GM23248 (cell line): ENCODE measurements around the gene PLCG1. TPM values are rescaled to one million over a fixed set of nuclear protein-coding genes. Genes with fewer than 3 reads are reported as not detected.

Experiments used
- DNase-seq: peaks from one replicate; pipeline ENCODE4 v3.0.0-alpha.2; 2015
- H2AFZ ChIP-seq: fragments of 200-600 bp; sonication (generic); 2 replicates; pipeline ENCODE4 v1.6.1; 2016; ENCODE audit warnings: antibody characterized with exemption
- H3F3A ChIP-seq: fragments of 200-600 bp; sonication (generic); 2 replicates; pipeline ENCODE4 v1.6.1; 2016; ENCODE audit warnings: mild to moderate bottlenecking, antibody characterized with exemption, mixed run types; ENCODE audit not compliant: insufficient read depth
- H3K27ac ChIP-seq: fragments of 200-600 bp; sonication (generic); 2 replicates; pipeline ENCODE4 v1.5.1; 2016; ENCODE audit warnings: mild to moderate bottlenecking
- H3K27me3 ChIP-seq: fragments of 200-600 bp; sonication (generic); replicated peaks from 2 replicates; pipeline ENCODE4 v1.6.1; 2016; ENCODE audit warnings: mild to moderate bottlenecking; ENCODE audit not compliant: insufficient read depth
- H3K36me3 ChIP-seq: fragments of 200-600 bp; sonication (generic); 2 replicates; pipeline ENCODE4 v1.6.1; 2016; ENCODE audit warnings: low read depth, mild to moderate bottlenecking
- H3K4me1 ChIP-seq: fragments of 200-600 bp; sonication (generic); 2 replicates; pipeline ENCODE4 v1.6.1; 2016; ENCODE audit warnings: mild to moderate bottlenecking; ENCODE audit not compliant: insufficient read depth
- H3K4me2 ChIP-seq: fragments of 200-600 bp; sonication (generic); one replicate; pipeline ENCODE4 v1.6.1; 2016; ENCODE audit warnings: mild to moderate bottlenecking; ENCODE audit not compliant: unreplicated experiment
- H3K4me3 ChIP-seq: fragments of 200-600 bp; sonication (generic); 2 replicates; pipeline ENCODE4 v1.5.1; 2016; ENCODE audit warnings: mild to moderate bottlenecking
- H3K79me2 ChIP-seq: fragments of 200-600 bp; sonication (generic); 2 replicates; pipeline ENCODE4 v1.6.1; 2016; ENCODE audit warnings: mild to moderate bottlenecking; ENCODE audit not compliant: insufficient read depth
- H3K9ac ChIP-seq: fragments of 200-600 bp; sonication (generic); 2 replicates; pipeline ENCODE4 v1.6.1; 2016; ENCODE audit warnings: mild to moderate bottlenecking
- H3K9me2 ChIP-seq: fragments of 200-600 bp; sonication (generic); 2 replicates; pipeline ENCODE4 v1.6.1; 2016; ENCODE audit warnings: mixed run types, mild to moderate bottlenecking, moderate library complexity; ENCODE audit not compliant: insufficient read depth
- H3K9me3 ChIP-seq: fragments of 200-600 bp; sonication (generic); one replicate; pipeline ENCODE4 v1.6.1; 2017; ENCODE audit warnings: low read depth
- H4K20me1 ChIP-seq: fragments of 200-600 bp; sonication (generic); 2 replicates; pipeline ENCODE4 v1.6.0; 2016; ENCODE audit not compliant: insufficient read depth
- EZH2 ChIP-seq: fragments of 200-600 bp; sonication (generic); IDR thresholded peaks from 2 replicates; pipeline ENCODE4 v1.6.1; 2018; ENCODE audit warnings: antibody characterized with exemption, mild to moderate bottlenecking; ENCODE audit not compliant: insufficient read depth, poor library complexity, severe bottlenecking
- EZH2phosphoT487 ChIP-seq: fragments of 200-600 bp; sonication (generic); IDR thresholded peaks from 2 replicates; pipeline ENCODE4 v1.6.1; 2018; ENCODE audit warnings: antibody characterized with exemption, moderate library complexity, mild to moderate bottlenecking, low read depth; ENCODE audit not compliant: insufficient read depth
- WGBS, 2 experiments: methylation state at CpG; one replicate each; pipeline ENCODE4 v1.1.6; 2015 to 2017; ENCODE audit warnings: low lambda C conversion rate in 2 of 2, low coverage in 1 of 2; ENCODE audit errors: missing lambda C conversion rate in 2 of 2; 5-methylcytosine and 5-hydroxymethylcytosine counted together
- in situ Hi-C: fragments of 300-500 bp; cut with MboI; formaldehyde crosslinking; loops from 2 replicates; pipeline ENCODE4 v1.15.0; 2020
- polyA plus RNA-seq: library from polyadenylated mRNA; unstranded; fragments of >200 nt; fragmentation: Nextera tagmentation; extraction: Ambion mirVana; gene quantifications from 2 replicates; pipeline ENCODE4 v1.2.1, GENCODE V29; 2016
- total RNA-seq: library from RNA; depleted of rRNA; stranded (reverse); fragments of >200 nt; shearing (Covaris generic); gene quantifications from 2 replicates; pipeline ENCODE4 v1.2.3, GENCODE V29; 2014

Gene PLCG1
- total and polyA plus RNA-seq, 2 experiments from 2014 or later, result 8.3 to 32.6 TPM

DNA sequence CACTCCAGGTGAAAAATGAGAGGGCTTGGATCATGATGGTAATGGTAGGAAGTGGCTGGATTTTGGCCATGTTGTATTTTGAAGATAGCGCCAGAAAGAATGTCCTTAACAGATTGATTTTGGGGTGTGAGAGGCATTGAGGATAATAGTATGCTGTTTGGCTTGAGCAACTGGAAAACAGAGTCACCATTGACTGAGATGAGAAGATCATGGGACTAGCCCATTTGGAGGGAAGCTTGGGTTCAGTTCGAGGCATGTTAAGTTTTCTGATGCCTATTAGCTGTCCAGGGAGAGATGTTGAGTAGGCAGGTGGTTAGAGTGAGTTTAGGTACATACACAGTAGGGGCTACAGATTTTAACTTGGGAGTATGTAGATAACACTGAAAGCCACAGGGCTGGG lies 23.3 kb downstream of the PLCG1 start:
- Histone ChIP-seq H3K9ac (no peak overlapping the region), H3K36me3 (no peaks in the 10 kb centered on the region; the same call in 1 of the 2 replicates), H3K9me3 (no peaks in the 10 kb centered on the region), H3K4me3 (no peak overlapping the region), H3K4me1 (no peaks in the 10 kb centered on the region), H2AFZ (no peak overlapping the region), H4K20me1 (no peaks in the 10 kb centered on the region; the same call in 1 of the 2 replicates), H3F3A (no peaks in the 10 kb centered on the region), H3K4me2 (no peak overlapping the region), H3K79me2 (peaks cover 29% of the 10 kb centered on the region), H3K27me3 (no peaks in the 10 kb centered on the region), H3K9me2 (no peaks in the 10 kb centered on the region), H3K27ac (no peak overlapping the region)
- DNase-seq, result no peak
- in situ Hi-C loops, result no loop called here
- WGBS, 2 experiments, result 95 to 100% methylated on average over 2 of the region's 2 CpGs
- no peak for TF ChIP-seq EZH2phosphoT487
- no peak for TF ChIP-seq EZH2

- no peaks in the 10 kb centered on the region for H3K9me2 ChIP-seq
- no peaks in the 10 kb centered on the region for H3K9me3 ChIP-seq
- no peaks in the 10 kb centered on the region for H3K4me1 ChIP-seq
- no peaks in the 10 kb centered on the region; the same call in 1 of the 2 replicates for H4K20me1 ChIP-seq
- no peak overlapping the region for H3K4me2 ChIP-seq
- H2AFZ ChIP-seq, result no peak overlapping the region
- no peak overlapping the region for H3K4me3 ChIP-seq
- H3K27ac ChIP-seq, result no peak overlapping the region
- TF ChIP-seq EZH2phosphoT487, result no peak
- no peak for TF ChIP-seq EZH2
- no peaks in the 10 kb centered on the region; the same call in 1 of the 2 replicates for H3K36me3 ChIP-seq
- H3K27me3 ChIP-seq, result no peaks in the 10 kb centered on the region
- H3F3A ChIP-seq, result no peaks in the 10 kb centered on the region
- WGBS, 2 experiments, result 15 to 22% methylated on average over 1 of the region's 1 CpG
- DNase-seq, result no peak
- H3K79me2 ChIP-seq, result peaks cover 17% of the 10 kb centered on the region
- in situ Hi-C loops, result no loop called here
- H3K9ac ChIP-seq, result no peak overlapping the region
Observed at GRCh38 chr20:41161886-41162285, 24.5 kb downstream of the PLCG1 start.

- Histone ChIP-seq H3K4me3 (no peak overlapping the region), H3K27me3 (no peaks in the 10 kb centered on the region), H3K79me2 (peaks cover 12% of the 10 kb centered on the region), H3K9me2 (no peaks in the 10 kb centered on the region), H3K9ac (no peak overlapping the region), H2AFZ (no peak overlapping the region), H3K9me3 (no peaks in the 10 kb centered on the region), H3K4me1 (no peaks in the 10 kb centered on the region), H3F3A (no peaks in the 10 kb centered on the region), H3K27ac (no peak overlapping the region), H4K20me1 (no peaks in the 10 kb centered on the region; the same call in 1 of the 2 replicates), H3K4me2 (no peak overlapping the region), H3K36me3 (no peaks in the 10 kb centered on the region; the same call in 1 of the 2 replicates)
- TF ChIP-seq EZH2phosphoT487 (no peak), EZH2 (no peak)
- DNase-seq, result no peak
- in situ Hi-C loops, result no loop called here
- WGBS, 2 experiments, result 95 to 96% methylated on average over 5 to 11 of the region's 11 CpGs
Observed at GRCh38 chr20:41162396-41162795, 25.1 kb downstream of the PLCG1 start.

DNA sequence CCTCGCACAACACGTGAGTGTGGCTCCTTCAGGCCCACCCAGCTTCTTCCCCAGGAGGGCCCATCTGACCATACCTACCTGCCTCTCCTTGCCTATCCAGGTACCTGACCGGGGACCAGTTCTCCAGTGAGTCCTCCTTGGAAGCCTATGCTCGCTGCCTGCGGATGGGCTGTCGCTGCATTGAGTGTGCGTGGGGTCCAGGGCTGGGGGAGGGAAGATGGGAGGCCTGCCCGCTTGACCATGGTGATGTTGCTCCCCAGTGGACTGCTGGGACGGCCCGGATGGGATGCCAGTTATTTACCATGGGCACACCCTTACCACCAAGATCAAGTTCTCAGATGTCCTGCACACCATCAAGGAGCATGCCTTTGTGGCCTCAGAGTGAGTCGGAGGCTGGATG lies 26.5 kb downstream of the PLCG1 start:
- no peak overlapping the region for H2AFZ ChIP-seq
- H3K4me3 ChIP-seq, result no peak overlapping the region
- no peaks in the 10 kb centered on the region for H4K20me1 ChIP-seq
- no peaks in the 10 kb centered on the region for H3K9me2 ChIP-seq
- WGBS, 2 experiments, result 96 to 97% methylated on average over 11 of the region's 11 CpGs
- H3K4me1 ChIP-seq, result no peaks in the 10 kb centered on the region
- no peaks in the 10 kb centered on the region for H3K27me3 ChIP-seq
- H3K79me2 ChIP-seq, result no peaks in the 10 kb centered on the region; the same call in 1 of the 2 replicates
- DNase-seq, result no peak
- no peaks in the 10 kb centered on the region for H3K9me3 ChIP-seq
- H3K9ac ChIP-seq, result no peak overlapping the region
- in situ Hi-C loops, result no loop called here
- H3K36me3 ChIP-seq, result no peaks in the 10 kb centered on the region; the same call in 1 of the 2 replicates
- no peak overlapping the region for H3K4me2 ChIP-seq
- no peak overlapping the region for H3K27ac ChIP-seq
- no peaks in the 10 kb centered on the region for H3F3A ChIP-seq
- TF ChIP-seq EZH2phosphoT487 (no peak), EZH2 (no peak)
